ENCODE results near the gene ENDOV. TPM values are rescaled to one million over a fixed set of nuclear protein-coding genes. Genes with fewer than 3 reads are reported as not detected.

ENDOV gene
- total and polyA plus RNA-seq, 4 donors, result 5.7 to 11.9 (median 8.3) TPM

GRCh38 chr17:80452173-80452915 is 37.4 kb downstream of the ENDOV start:
- Histone ChIP-seq H3K36me3 (ENCODE audit: control insufficient read depth in 4 of 4, insufficient read depth in 3 of 4, low read depth in 1 of 4, low read length in 3 of 4) (no peaks in the 10 kb centered on the region), H3K9ac (ENCODE audit: low read depth in 1 of 2, low read length in 2 of 2) (no peak overlapping the region), H3K9me3 (ENCODE audit: control insufficient read depth in 4 of 4, low read length in 3 of 4) (no peaks in the 10 kb centered on the region), H3K4me1 (ENCODE audit: control insufficient read depth in 4 of 4, insufficient read depth in 4 of 4, low read length in 3 of 4) (peaks cover 4 to 14% (median 13%) of the 10 kb centered on the region in 4 donors), H3K4me3 (ENCODE audit: low read depth in 1 of 3, low read length in 3 of 3) (no peak overlapping the region), H3K27ac (ENCODE audit: low read depth in 1 of 2, low read length in 2 of 2) (no peak overlapping the region), H3K27me3 (ENCODE audit: control insufficient read depth in 4 of 4, insufficient read depth in 4 of 4, low read length in 3 of 4) (no peaks in the 10 kb centered on the region)
- no peak for DNase-seq (ENCODE audit: low spot score)
- no peak for TF ChIP-seq NR2F2 (IDR thresholded peaks at IDR 0.05)
- no peak for TF ChIP-seq HNF4G (IDR thresholded peaks at IDR 0.05)
- no peak for TF ChIP-seq MAX (IDR thresholded peaks at IDR 0.05)
- no peak for TF ChIP-seq RXRA (IDR thresholded peaks at IDR 0.05)
- no peak for TF ChIP-seq FOXA1 (IDR thresholded peaks at IDR 0.05)
- TF ChIP-seq ZBTB33 (IDR thresholded peaks at IDR 0.05), result no peak
- TF ChIP-seq FOXA2 (IDR thresholded peaks at IDR 0.05), result no peak
- no peak for TF ChIP-seq EGR1 (IDR thresholded peaks at IDR 0.05; ENCODE audit: low read depth in 2 of 2)
- no peak for TF ChIP-seq CTCF (IDR thresholded peaks at IDR 0.05; ENCODE audit: low read depth, low read length, missing input control)
- no peak for TF ChIP-seq JUND (IDR thresholded peaks at IDR 0.05)
- no peak for TF ChIP-seq HNF4A (conservative IDR thresholded peaks at IDR 0.05)
- TF ChIP-seq REST (IDR thresholded peaks at IDR 0.05), result no peak
- TF ChIP-seq TAF1 (conservative IDR thresholded peaks at IDR 0.05), result no peak
- TF ChIP-seq RAD21 (IDR thresholded peaks at IDR 0.05), result no peak
- TF ChIP-seq YY1 (IDR thresholded peaks at IDR 0.05), result no peak
- TF ChIP-seq ATF3 (IDR thresholded peaks at IDR 0.05), result no peak
- TF ChIP-seq GABPA (IDR thresholded peaks at IDR 0.05 in 1 of 2, conservative IDR thresholded peaks at IDR 0.05 in 1 of 2), result no peak
- no peak for TF ChIP-seq SP1 (IDR thresholded peaks at IDR 0.05)
- WGBS, result 63% methylated on average over 14 of the region's 14 CpGs

Measured in liver (tissue), 9 donors.